ENCODE measurements around the gene IGSF10. TPM values are rescaled to one million over a fixed set of nuclear protein-coding genes. Genes with fewer than 3 reads are reported as not detected.

The IGSF10 gene, protein sequence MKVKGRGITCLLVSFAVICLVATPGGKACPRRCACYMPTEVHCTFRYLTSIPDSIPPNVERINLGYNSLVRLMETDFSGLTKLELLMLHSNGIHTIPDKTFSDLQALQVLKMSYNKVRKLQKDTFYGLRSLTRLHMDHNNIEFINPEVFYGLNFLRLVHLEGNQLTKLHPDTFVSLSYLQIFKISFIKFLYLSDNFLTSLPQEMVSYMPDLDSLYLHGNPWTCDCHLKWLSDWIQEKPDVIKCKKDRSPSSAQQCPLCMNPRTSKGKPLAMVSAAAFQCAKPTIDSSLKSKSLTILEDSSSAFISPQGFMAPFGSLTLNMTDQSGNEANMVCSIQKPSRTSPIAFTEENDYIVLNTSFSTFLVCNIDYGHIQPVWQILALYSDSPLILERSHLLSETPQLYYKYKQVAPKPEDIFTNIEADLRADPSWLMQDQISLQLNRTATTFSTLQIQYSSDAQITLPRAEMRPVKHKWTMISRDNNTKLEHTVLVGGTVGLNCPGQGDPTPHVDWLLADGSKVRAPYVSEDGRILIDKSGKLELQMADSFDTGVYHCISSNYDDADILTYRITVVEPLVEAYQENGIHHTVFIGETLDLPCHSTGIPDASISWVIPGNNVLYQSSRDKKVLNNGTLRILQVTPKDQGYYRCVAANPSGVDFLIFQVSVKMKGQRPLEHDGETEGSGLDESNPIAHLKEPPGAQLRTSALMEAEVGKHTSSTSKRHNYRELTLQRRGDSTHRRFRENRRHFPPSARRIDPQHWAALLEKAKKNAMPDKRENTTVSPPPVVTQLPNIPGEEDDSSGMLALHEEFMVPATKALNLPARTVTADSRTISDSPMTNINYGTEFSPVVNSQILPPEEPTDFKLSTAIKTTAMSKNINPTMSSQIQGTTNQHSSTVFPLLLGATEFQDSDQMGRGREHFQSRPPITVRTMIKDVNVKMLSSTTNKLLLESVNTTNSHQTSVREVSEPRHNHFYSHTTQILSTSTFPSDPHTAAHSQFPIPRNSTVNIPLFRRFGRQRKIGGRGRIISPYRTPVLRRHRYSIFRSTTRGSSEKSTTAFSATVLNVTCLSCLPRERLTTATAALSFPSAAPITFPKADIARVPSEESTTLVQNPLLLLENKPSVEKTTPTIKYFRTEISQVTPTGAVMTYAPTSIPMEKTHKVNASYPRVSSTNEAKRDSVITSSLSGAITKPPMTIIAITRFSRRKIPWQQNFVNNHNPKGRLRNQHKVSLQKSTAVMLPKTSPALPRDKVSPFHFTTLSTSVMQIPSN (N-terminal part only)
- 0.59 to 1.2 TPM (median 0.78 TPM) in 5 replicates for total RNA-seq (2022; extraction: Qiagen RNA extraction; ENCODE audit: low read depth)

DNA sequence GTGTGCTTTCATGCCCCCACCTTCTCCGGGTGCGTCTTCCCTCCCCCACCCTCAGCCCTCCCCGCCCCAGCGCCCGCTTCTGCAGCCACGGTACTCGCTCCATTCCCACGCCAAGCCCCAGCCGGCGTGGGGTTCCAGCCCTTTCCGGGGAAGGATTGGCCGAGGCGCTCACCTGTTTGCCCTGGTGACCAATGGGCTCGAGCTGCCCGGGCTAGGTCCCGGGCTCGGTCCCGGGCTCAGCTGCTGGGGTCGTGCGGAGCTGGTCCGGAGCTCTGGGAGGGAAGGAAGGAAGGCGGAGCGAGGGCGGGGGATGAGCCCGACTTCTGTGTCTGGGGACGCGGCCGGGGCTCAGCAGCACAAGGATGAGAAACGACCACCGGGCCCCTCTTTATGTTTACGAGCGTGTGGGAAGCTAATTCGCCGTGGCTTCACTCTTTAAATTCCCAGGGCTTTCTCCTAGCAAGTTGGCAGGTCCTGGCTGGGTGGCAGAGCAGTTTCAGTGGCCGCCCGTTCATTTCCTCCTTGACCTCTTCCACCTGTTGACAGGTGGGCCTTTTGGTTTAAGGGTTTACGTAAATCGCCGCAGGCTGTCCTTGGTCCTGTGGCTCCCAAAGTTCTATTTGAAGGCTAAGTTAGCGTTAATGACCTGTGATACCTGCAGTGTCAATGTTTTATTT is at the start of gene IGSF10:
TSS of gene IGSF10 (minus strand) at position 288 of the 677 bp plus-strand sequence. CDS start 2,352 bp downstream, outside the sequence.

Other genes starting within 250 kb of the IGSF10 start
- not detected in 5 replicates for gene P2RY14, start 182.5 kb downstream of the IGSF10 start, total RNA-seq (2022; extraction: Qiagen RNA extraction; ENCODE audit: low read depth)
- gene GPR87, start 144.2 kb downstream of the IGSF10 start, total RNA-seq (2022; extraction: Qiagen RNA extraction; ENCODE audit: low read depth), result 0.86 to 1.3 TPM (median 1.1 TPM) in 5 replicates
- gene P2RY13, start 131.5 kb downstream of the IGSF10 start, total RNA-seq (2022; extraction: Qiagen RNA extraction; ENCODE audit: low read depth), result not detected in 5 replicates
- not detected in 5 replicates for gene P2RY12, start 76.3 kb downstream of the IGSF10 start, total RNA-seq (2022; extraction: Qiagen RNA extraction; ENCODE audit: low read depth)